ENCODE measurements around the gene SPAG17. TPM values are rescaled to one million over a fixed set of nuclear protein-coding genes. Genes with fewer than 3 reads are reported as not detected.

SPAG17 gene
- total RNA-seq, 1 experiment from 2014 or later: not detected

- CTCF ChIA-PET: interaction anchor here (4.9 kb wide), 1 partner anchor 9 kb away, joined by 39 read pairs; no protein-coding TSS in a partner anchor
- Mint-ChIP-seq H3K27me3 (ENCODE audit: insufficient read depth, unreplicated experiment) (no peaks in the 10 kb centered on the region), H3K4me3 (ENCODE audit: unreplicated experiment) (no peak overlapping the region), H3K36me3 (ENCODE audit: insufficient read depth, unreplicated experiment) (peaks cover 60% of the 10 kb centered on the region), H3K4me1 (ENCODE audit: insufficient read depth, unreplicated experiment) (no peaks in the 10 kb centered on the region), H3K27ac (ENCODE audit: low read depth, unreplicated experiment) (no peak overlapping the region), H3K9me3 (ENCODE audit: unreplicated experiment) (no peaks in the 10 kb centered on the region)
- no peak for DNase-seq (ENCODE audit: unreplicated experiment)
- no TSS peak for BruUV-seq (replicated peaks)
- intact Hi-C loops (cut with micrococcal nuclease): no loop called here
- no peak for TF ChIP-seq CTCF (IDR thresholded peaks at IDR 0.05; ENCODE audit: unreplicated experiment)
- POLR2A ChIA-PET: no interaction called here
Measured at GRCh38 chr1:117905019-117905418, 280.0 kb downstream of the SPAG17 start.

- Mint-ChIP-seq H3K4me1 (ENCODE audit: insufficient read depth, unreplicated experiment) (no peaks in the 10 kb centered on the region), H3K9me3 (ENCODE audit: unreplicated experiment) (no peaks in the 10 kb centered on the region), H3K27me3 (ENCODE audit: insufficient read depth, unreplicated experiment) (no peaks in the 10 kb centered on the region), H3K27ac (ENCODE audit: low read depth, unreplicated experiment) (no peak overlapping the region), H3K36me3 (ENCODE audit: insufficient read depth, unreplicated experiment) (peaks cover 62% of the 10 kb centered on the region), H3K4me3 (ENCODE audit: unreplicated experiment) (no peak overlapping the region)
- POLR2A ChIA-PET: no interaction called here
- no TSS peak for BruUV-seq (replicated peaks)
- intact Hi-C loops (cut with micrococcal nuclease): no loop called here
- CTCF ChIA-PET: interaction anchor here (4.9 kb wide), 1 partner anchor 9 kb away, joined by 39 read pairs; no protein-coding TSS in a partner anchor
- TF ChIP-seq CTCF (IDR thresholded peaks at IDR 0.05; ENCODE audit: unreplicated experiment): no peak
- DNase-seq (ENCODE audit: unreplicated experiment): no peak
Measured at GRCh38 chr1:117904485-117904884, 280.5 kb downstream of the SPAG17 start.

Data from MCF 10A (cell line).